Caco-2 (cell line): ENCODE results near the gene GOLGA6C. TPM values are rescaled to one million over a fixed set of nuclear protein-coding genes. Genes with fewer than 3 reads are reported as not detected.
A peak's percentile ranks its signal among the peaks of the same experiment; 100 is the strongest.
"Not testable (repeated sequence)": the region's sequence is repeated elsewhere in the genome, so short reads cannot be mapped to it uniquely, and the experiment has no call there.

ENCODE experiments used
- BruUV-seq: library from RNA; stranded (reverse); fragments of 400-500 nt; replicated peaks from 2 replicates; lab custom pipeline; 2021; lab: Mats Ljungman, UMichigan
- CTCF ChIA-PET: fragments of 300-600 bp; sonication (Branson Sonifier 250); formaldehyde crosslinking; loops from one replicate; lab custom pipeline; 2022; ENCODE audit warnings: antibody characterized with exemption; lab: Charles Lee
- POLR2A ChIA-PET: fragments of 300-600 bp; sonication (Branson Sonifier 250); formaldehyde crosslinking; loops from one replicate; lab custom pipeline; 2022; ENCODE audit warnings: antibody characterized with exemption; lab: Charles Lee
- DNase-seq, 2 experiments: peaks; one replicate each; pipeline versions ENCODE4 v3.0.0 to v3.0.0-alpha.2; 2020 to 2022
- H3K27me3 ChIP-seq: replicated peaks from 2 replicates; pipeline ENCODE4 v1.6.0; 2011; ENCODE audit warnings: low read length; ENCODE audit not compliant: control insufficient read depth, insufficient read depth
- H3K36me3 ChIP-seq: 2 replicates; pipeline ENCODE4 v1.5.1; 2011; ENCODE audit warnings: low read length; ENCODE audit not compliant: control insufficient read depth, insufficient read depth
- H3K4me1 ChIP-seq: fragments of 250-450 bp; sonication (Bioruptor Pico); 2 replicates; pipeline ENCODE4 v1.5.1; 2020; ENCODE audit warnings: mild to moderate bottlenecking
- H3K4me3 ChIP-seq: 2 replicates; pipeline ENCODE4 v1.5.1; 2011; ENCODE audit warnings: low read depth, mild to moderate bottlenecking, control low read depth, low read length
- H3K9me3 ChIP-seq: fragments of 250-450 bp; sonication (Bioruptor Pico); 2 replicates; pipeline ENCODE4 v1.5.1; 2020; ENCODE audit warnings: mild to moderate bottlenecking, moderate library complexity
- H3K27ac Mint-ChIP-seq: one replicate; pipeline ENCODE4 v1.8.0; 2022; ENCODE audit warnings: mixed read lengths; ENCODE audit not compliant: unreplicated experiment
- H3K27me3 Mint-ChIP-seq: one replicate; pipeline ENCODE4 v1.8.0; 2022; ENCODE audit warnings: mixed read lengths; ENCODE audit not compliant: insufficient read depth, unreplicated experiment
- H3K36me3 Mint-ChIP-seq: one replicate; pipeline ENCODE4 v1.8.0; 2022; ENCODE audit warnings: mild to moderate bottlenecking, mixed read lengths; ENCODE audit not compliant: insufficient read depth, unreplicated experiment
- H3K4me1 Mint-ChIP-seq: one replicate; pipeline ENCODE4 v1.8.0; 2022; ENCODE audit warnings: low read depth, mixed read lengths; ENCODE audit not compliant: unreplicated experiment
- H3K4me3 Mint-ChIP-seq: one replicate; pipeline ENCODE4 v1.8.0; 2022; ENCODE audit warnings: mild to moderate bottlenecking, moderate library complexity, mixed read lengths; ENCODE audit not compliant: unreplicated experiment
- H3K9me3 Mint-ChIP-seq: one replicate; pipeline ENCODE4 v1.8.0; 2022; ENCODE audit warnings: mixed read lengths; ENCODE audit not compliant: unreplicated experiment
- intact Hi-C: fragments of 100-400 bp; cut with micrococcal nuclease; formaldehyde crosslinking; loops from one replicate; pipeline ENCODE4 v1.10.0; 2022; ENCODE audit not compliant: unreplicated experiment
- total RNA-seq: library from RNA; stranded (reverse); gene quantifications from 2 replicates; pipeline ENCODE4 v1.2.3, GENCODE V29; 2022
- TF ChIP-seq, protein P1 (sequence below), 2 experiments: fragments of 200-600 bp in 1 of 2; IDR thresholded peaks; 1 replicate in 1 of 2; 2 replicates in 1 of 2; pipeline versions ENCODE4 v1.5.1 to v1.8.0; 2011 to 2022; ENCODE audit warnings: antibody characterized with exemption in 1 of 2, control low read depth in 1 of 2, inconsistent platforms in 1 of 2, low read depth in 1 of 2, low read length in 1 of 2, mild to moderate bottlenecking in 1 of 2, moderate library complexity in 1 of 2; ENCODE audit not compliant: insufficient read depth in 1 of 2, severe bottlenecking in 1 of 2, unreplicated experiment in 1 of 2

GOLGA6C gene
- total RNA-seq, 1 experiment from 2014 or later: not detected

DNA sequence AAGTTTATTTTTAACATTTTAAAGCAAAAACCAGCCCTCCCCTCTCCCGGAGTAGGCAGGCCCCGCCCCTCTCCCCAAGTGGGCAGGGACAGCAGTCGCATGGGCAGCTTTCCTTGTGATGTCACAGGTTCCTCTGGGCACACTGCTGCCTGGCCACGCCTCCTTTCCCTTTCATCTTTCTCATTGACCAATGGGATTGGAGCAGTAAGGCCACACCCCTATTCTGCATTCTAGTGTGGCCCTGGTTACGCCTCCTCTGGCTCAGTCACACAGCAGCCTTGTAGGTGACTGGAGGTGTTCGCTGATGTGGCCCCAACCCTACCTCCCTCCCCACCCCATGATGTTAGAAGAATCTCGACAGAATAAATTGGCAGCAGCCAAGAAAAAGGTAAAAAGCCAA lies 24.4 kb downstream of the GOLGA6C start, which contains the start of gene GOLGA6D:
GOLGA6D (plus strand) TSS at position 264 of the 400 bp plus-strand sequence; CDS start at position 305, 41 bp downstream.
- H3K4me3 Mint-ChIP-seq, H3K4me1 Mint-ChIP-seq, H3K4me3 ChIP-seq, H3K9me3 ChIP-seq, H3K36me3 Mint-ChIP-seq, H3K27ac Mint-ChIP-seq, H3K27me3 ChIP-seq, H3K4me1 ChIP-seq, POLR2A ChIA-PET, intact Hi-C loops, H3K9me3 Mint-ChIP-seq, H3K36me3 ChIP-seq, CTCF ChIA-PET, BruUV-seq, H3K27me3 Mint-ChIP-seq: not testable (repeated sequence)
- DNase-seq: peak; percentile 29 to 58

GRCh38 chr15:75284152-75284551 lies 26.0 kb downstream of the GOLGA6C start:
- CTCF ChIA-PET, H3K9me3 ChIP-seq, H3K4me3 Mint-ChIP-seq, H3K4me1 Mint-ChIP-seq, H3K36me3 ChIP-seq, DNase-seq, H3K27me3 Mint-ChIP-seq, H3K36me3 Mint-ChIP-seq, H3K4me3 ChIP-seq, POLR2A ChIA-PET, H3K4me1 ChIP-seq, intact Hi-C loops, BruUV-seq, H3K27ac Mint-ChIP-seq, H3K27me3 ChIP-seq, H3K9me3 Mint-ChIP-seq: not testable (repeated sequence)

- H3K4me3 ChIP-seq, H3K27me3 ChIP-seq, POLR2A ChIA-PET, H3K36me3 ChIP-seq, H3K9me3 Mint-ChIP-seq, H3K4me1 Mint-ChIP-seq, DNase-seq, H3K27ac Mint-ChIP-seq, H3K9me3 ChIP-seq, BruUV-seq, H3K36me3 Mint-ChIP-seq, intact Hi-C loops, H3K4me3 Mint-ChIP-seq, CTCF ChIA-PET, H3K4me1 ChIP-seq, H3K27me3 Mint-ChIP-seq: not testable (repeated sequence)
These were observed 35.5 kb downstream of the GOLGA6C start for GRCh38 chr15:75293660-75294059.

DNA sequence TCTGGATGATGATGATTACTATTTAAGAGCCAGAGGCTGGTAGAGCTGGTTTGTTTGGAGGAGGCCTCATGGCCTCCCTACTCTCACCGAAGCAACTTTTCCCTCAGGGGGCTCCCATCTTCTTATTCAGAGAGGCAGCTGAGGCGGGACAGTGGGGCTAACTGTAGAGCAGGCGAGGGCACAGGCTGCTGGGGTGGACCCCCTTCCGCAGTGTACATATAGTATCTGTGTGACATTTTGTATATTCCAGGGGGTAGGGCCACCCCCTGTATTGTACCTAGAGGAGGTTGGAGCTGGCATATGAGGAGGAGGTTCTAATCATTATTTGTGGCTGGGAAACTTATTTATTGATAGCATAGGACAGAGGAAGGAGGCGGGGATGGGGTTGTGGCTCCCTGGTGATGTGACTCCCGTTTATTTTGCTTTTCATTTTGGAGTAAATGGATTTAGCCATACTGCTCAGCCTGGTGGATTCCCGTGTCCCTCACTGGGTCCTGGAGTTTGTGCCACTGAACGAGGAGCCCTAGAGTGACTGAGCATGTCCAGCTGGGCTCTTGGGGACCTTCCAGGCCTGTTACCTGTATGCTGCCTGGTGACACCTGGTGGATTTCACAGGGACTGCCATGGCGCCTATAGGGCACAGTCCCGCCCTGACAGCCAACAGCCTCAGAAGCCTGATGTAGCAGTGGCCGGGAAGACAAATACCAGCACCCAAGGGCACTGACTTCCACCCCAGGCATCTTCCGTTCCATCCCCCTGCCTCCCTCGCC lies 40.6 kb downstream of the GOLGA6C start:
- H3K27ac Mint-ChIP-seq, H3K4me1 ChIP-seq, H3K4me3 ChIP-seq, H3K9me3 ChIP-seq, H3K36me3 ChIP-seq, H3K9me3 Mint-ChIP-seq, H3K27me3 ChIP-seq, intact Hi-C loops, POLR2A ChIA-PET, H3K36me3 Mint-ChIP-seq, H3K27me3 Mint-ChIP-seq, BruUV-seq, H3K4me1 Mint-ChIP-seq: not testable (repeated sequence)
- H3K4me3 Mint-ChIP-seq: peak overlapping the region; percentile 45
- peak; percentile 22 to 48 for DNase-seq
- CTCF ChIA-PET: interaction anchor here (1.2 to 1.8 kb wide), 2 partner anchors 256 to 269 kb away, joined by 3 to 5 read pairs; no protein-coding TSS in a partner anchor

GRCh38 chr15:75299311-75299688 lies 41.2 kb downstream of the GOLGA6C start:
- H3K27me3 ChIP-seq, H3K36me3 Mint-ChIP-seq, intact Hi-C loops, H3K9me3 Mint-ChIP-seq, H3K4me3 ChIP-seq, H3K36me3 ChIP-seq, H3K27ac Mint-ChIP-seq, H3K9me3 ChIP-seq, H3K4me1 ChIP-seq, H3K4me1 Mint-ChIP-seq, H3K27me3 Mint-ChIP-seq, POLR2A ChIA-PET, BruUV-seq: not testable (repeated sequence)
- peak; percentile 65 to 81 for DNase-seq
- CTCF ChIA-PET: interaction anchor here (1.8 kb wide), 1 partner anchor 270 kb away, joined by 5 read pairs; no protein-coding TSS in a partner anchor
- H3K4me3 Mint-ChIP-seq: peak overlapping the region; percentile 45
- TF ChIP-seq, protein P1, sequence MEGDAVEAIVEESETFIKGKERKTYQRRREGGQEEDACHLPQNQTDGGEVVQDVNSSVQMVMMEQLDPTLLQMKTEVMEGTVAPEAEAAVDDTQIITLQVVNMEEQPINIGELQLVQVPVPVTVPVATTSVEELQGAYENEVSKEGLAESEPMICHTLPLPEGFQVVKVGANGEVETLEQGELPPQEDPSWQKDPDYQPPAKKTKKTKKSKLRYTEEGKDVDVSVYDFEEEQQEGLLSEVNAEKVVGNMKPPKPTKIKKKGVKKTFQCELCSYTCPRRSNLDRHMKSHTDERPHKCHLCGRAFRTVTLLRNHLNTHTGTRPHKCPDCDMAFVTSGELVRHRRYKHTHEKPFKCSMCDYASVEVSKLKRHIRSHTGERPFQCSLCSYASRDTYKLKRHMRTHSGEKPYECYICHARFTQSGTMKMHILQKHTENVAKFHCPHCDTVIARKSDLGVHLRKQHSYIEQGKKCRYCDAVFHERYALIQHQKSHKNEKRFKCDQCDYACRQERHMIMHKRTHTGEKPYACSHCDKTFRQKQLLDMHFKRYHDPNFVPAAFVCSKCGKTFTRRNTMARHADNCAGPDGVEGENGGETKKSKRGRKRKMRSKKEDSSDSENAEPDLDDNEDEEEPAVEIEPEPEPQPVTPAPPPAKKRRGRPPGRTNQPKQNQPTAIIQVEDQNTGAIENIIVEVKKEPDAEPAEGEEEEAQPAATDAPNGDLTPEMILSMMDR (IDR thresholded peaks at IDR 0.05; ENCODE audit: insufficient read depth in 1 of 2, low read depth in 1 of 2, low read length in 1 of 2, severe bottlenecking in 1 of 2, unreplicated experiment in 1 of 2): peak; percentile 23 to 64

GRCh38 chr15:75300026-75300425 lies 41.9 kb downstream of the GOLGA6C start:
- H3K27me3 Mint-ChIP-seq: peaks cover 11% of the 10 kb centered on the region
- H3K9me3 ChIP-seq, H3K27me3 ChIP-seq, H3K4me3 ChIP-seq, H3K27ac Mint-ChIP-seq, H3K4me3 Mint-ChIP-seq, BruUV-seq, DNase-seq, H3K4me1 Mint-ChIP-seq, H3K36me3 Mint-ChIP-seq, H3K4me1 ChIP-seq, H3K36me3 ChIP-seq, intact Hi-C loops, POLR2A ChIA-PET, H3K9me3 Mint-ChIP-seq: not testable (repeated sequence)
- CTCF ChIA-PET: interaction anchor here (1.8 kb wide), 1 partner anchor 271 kb away, joined by 5 read pairs; no protein-coding TSS in a partner anchor
